Fibroblast of villous mesenchyme (primary cell): ENCODE results near the gene OR2T27. TPM values are rescaled to one million over a fixed set of nuclear protein-coding genes. Genes with fewer than 3 reads are reported as not detected.
"Not testable (repeated sequence)": the region's sequence is repeated elsewhere in the genome, so short reads cannot be mapped to it uniquely, and the experiment has no call there.

Source experiments
- DNase-seq: peaks from one replicate; pipeline ENCODE4 v3.0.0-alpha.2; 2010; ENCODE audit warnings: low read depth
- H3K4me3 ChIP-seq: 2 replicates; pipeline ENCODE4 v1.5.1; 2011; ENCODE audit warnings: low read depth, mild to moderate bottlenecking, low read length
- CTCF ChIP-seq: IDR thresholded peaks from 2 replicates; pipeline ENCODE4 v1.5.1; 2012; ENCODE audit warnings: low read depth, mild to moderate bottlenecking, low read length; ENCODE audit not compliant: insufficient read depth
- total RNA-seq: library from RNA; depleted of rRNA; stranded (reverse); fragments of >200 nt; gene quantifications from 2 replicates; pipeline ENCODE4 v1.2.3, GENCODE V29; 2012

OR2T27 gene
- total RNA-seq, 1 donor = not detected

GRCh38 chr1:248670003-248670402 lies 14.7 kb upstream of the OR2T27 start:
- TF ChIP-seq CTCF = no peak
- DNase-seq = no peak
- no peak overlapping the region for H3K4me3 ChIP-seq

DNA sequence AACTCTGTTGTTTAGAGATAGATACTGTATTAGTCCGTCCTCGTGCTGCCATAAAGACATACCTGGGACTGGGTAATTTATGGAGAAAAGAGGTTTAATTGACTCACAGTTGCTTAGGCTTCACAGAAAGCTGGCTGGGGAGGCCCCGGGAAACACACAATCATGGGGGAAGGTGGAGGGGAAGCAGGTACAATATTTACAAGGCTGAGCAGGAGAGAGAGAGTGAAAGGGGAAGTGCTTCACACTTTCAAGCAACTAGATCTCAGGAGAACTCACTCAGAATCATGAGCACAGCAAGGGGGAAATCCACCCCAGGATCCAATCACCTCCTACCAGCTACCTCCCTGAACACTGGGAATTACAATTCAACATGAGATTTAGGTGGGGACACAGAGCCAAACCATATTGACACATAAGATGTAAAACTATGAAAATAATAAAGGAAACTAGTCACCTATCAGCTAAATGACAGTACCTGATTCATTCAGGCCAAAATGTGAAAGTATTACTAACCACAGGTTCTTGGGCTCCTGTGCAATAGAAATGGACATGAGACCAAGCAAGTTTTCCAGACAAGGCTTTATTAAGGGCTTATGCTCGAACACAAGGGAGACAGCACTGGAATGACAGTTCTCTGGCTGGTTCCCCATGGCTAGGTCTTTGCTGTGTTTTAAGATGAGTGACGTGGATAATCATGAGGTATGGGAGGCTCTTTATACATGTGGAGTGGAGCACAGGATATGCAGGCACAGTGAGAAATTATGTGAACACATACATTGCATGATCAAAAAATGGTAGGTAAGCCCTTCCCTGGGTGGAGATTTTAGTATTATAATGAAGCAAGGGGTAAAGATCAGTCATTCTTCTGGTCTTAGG lies 8.4 kb upstream of the OR2T27 start:
- not testable (repeated sequence) for H3K4me3 ChIP-seq, DNase-seq

- not testable (repeated sequence) for H3K4me3 ChIP-seq
Observed at GRCh38 chr1:248656797-248657196, 1.5 kb upstream of the OR2T27 start.

DNA sequence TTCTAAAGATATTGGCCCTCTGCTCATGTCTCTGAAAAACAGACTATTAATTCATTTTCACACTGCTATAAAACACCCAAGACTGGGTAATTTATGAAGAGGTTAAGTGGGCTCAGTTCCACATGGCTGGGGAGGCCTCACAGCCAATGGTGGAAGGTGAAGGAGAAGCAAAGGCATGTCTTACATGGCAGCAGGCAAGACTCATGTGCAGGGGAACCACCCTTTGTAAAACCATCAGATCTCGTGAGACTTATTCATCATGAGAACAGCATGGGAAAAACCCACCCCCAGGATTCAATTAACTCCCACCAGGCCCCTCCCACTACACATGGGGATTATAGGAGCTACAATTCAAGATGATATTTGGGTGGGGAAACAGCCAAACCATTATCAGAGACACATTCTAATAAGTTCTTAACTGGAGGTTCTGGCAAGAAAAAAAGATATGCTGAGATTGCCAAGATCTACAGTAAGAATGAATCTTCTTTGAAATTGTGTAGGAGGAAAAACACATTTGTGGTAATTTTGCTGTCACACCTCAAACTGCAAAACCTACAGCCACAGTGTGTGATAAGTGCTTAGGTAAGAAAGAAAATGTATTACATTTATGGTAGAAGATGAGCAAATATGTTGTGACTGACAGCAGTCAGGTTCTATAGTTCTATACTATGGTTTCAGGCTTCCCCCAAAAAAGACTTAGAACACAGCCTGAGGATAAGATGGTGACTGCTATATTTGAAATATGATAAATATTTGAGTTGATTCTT lies 6.4 kb downstream of the OR2T27 start:
- H3K4me3 ChIP-seq, DNase-seq: not testable (repeated sequence)

More at GRCh38 chr1:248656797-248657196, 1.5 kb upstream of the OR2T27 start:
- DNase-seq = not testable (repeated sequence)

GRCh38 chr1:248645178-248645577 lies 10.2 kb downstream of the OR2T27 start, which contains the start of gene OR2T35:
Gene OR2T35 (minus strand): TSS chr1:248645278. CDS start chr1:248639258, 6,020 bp downstream.
- DNase-seq, H3K4me3 ChIP-seq: not testable (repeated sequence)

DNA sequence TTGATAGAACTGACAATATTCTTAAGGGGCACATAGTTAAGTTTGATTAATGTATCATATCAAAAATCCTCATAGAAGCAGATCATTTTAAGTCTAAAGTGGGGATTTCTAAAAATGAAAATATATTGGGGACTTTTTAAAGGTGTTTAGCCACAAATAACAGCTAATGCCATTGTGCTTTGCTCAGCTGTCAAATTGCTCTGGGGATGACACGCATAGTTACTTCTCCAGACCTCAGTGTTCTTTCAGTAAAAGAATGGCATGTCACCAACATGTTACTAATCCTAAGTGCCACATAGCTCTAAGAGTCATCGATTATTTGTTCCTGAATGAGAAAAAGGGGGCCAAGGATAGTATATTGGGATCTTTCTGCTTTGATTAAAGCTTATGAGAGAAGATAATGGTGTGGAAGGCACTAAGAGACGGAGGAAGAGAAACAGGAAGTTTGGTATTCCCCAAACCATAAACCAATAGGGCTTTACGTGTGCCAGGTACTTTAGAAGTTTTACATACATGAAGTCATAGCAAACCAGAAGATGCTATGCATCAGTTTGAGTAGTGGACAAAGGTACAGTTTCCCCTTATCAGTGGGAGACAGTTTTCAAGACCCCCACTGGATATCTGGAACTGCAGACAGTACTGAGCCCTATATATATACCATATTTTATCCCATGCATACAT lies 12.2 kb downstream of the OR2T27 start:
- DNase-seq, H3K4me3 ChIP-seq: not testable (repeated sequence)

- not testable (repeated sequence) for DNase-seq
Observed at GRCh38 chr1:248641583-248641982, 13.7 kb downstream of the OR2T27 start.

DNA sequence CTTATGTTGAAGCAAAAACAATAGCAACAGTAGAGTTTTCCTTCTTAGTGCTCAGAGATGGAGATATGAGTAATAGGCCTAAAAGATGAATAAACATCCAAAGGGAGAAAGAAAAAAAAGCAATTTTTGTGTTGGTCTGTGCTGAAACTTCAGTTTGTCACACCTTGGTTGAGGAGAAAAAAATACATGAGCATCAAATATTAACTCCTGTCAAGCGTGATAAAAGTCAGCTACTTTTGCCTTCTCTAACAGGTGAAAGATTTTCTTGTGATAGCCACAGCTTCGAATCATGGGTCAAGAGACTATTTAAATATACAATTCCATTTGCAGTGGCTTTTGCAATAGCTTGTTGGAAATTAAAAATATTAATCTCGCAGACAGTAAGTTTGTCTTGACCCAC lies 14.4 kb downstream of the OR2T27 start:
- not testable (repeated sequence) for H3K4me3 ChIP-seq, DNase-seq

More at GRCh38 chr1:248641583-248641982, 13.7 kb downstream of the OR2T27 start:
- not testable (repeated sequence) for H3K4me3 ChIP-seq

GRCh38 chr1:248639652-248640051 lies 15.7 kb downstream of the OR2T27 start:
- DNase-seq, H3K4me3 ChIP-seq: not testable (repeated sequence)

- not testable (repeated sequence) for DNase-seq, H3K4me3 ChIP-seq
Observed at GRCh38 chr1:248636612-248637011, 18.7 kb downstream of the OR2T27 start.

- not testable (repeated sequence) for H3K4me3 ChIP-seq, DNase-seq
Observed at GRCh38 chr1:248634991-248635390, 20.3 kb downstream of the OR2T27 start, which contains the start of gene OR2T11. Gene OR2T11 (minus strand): TSS chr1:248635091. CDS start chr1:248627128, 7,963 bp downstream.

GRCh38 chr1:248631354-248632008 lies 23.8 kb downstream of the OR2T27 start:
- no peak for DNase-seq
- TF ChIP-seq CTCF = no peak
- no peak overlapping the region for H3K4me3 ChIP-seq
